GM12878 (cell line): ENCODE data around the gene POC1B. TPM values are rescaled to one million over a fixed set of nuclear protein-coding genes. Genes with fewer than 3 reads are reported as not detected.
A peak's percentile ranks its signal among the peaks of the same experiment; 100 is the strongest.

Source experiments
- ATAC-seq: fragments of 200-7000 bp; cut with Tn5 transposase; 3 replicates; pipeline ENCODE4 v1.9.1; 2020; ENCODE audit warnings: mild to moderate bottlenecking, moderate library complexity
- BruUV-seq: library from RNA; stranded (reverse); fragments of 400-500 nt; replicated peaks from 2 replicates; lab custom pipeline; 2021; lab: Mats Ljungman, UMichigan
- CTCF ChIA-PET: fragments of 300-600 bp; sonication (Branson Sonifier 250); formaldehyde crosslinking; extraction: SDS; loops from one replicate; lab custom pipeline; 2021; ENCODE audit warnings: inconsistent platforms; lab: Yijun Ruan, JAX
- POLR2A ChIA-PET: fragments of 350-600 bp; formaldehyde crosslinking; extraction: SDS; loops from one replicate; lab custom pipeline; 2021; ENCODE audit warnings: inconsistent platforms; lab: Charles Lee
- RAD21 ChIA-PET: fragments of 300-600 bp; sonication (Branson Sonifier 250); formaldehyde crosslinking; loops from one replicate; lab custom pipeline; 2023; ENCODE audit warnings: antibody characterized with exemption; ENCODE audit not compliant: unreplicated experiment; lab: Charles Lee
- SMC1A ChIA-PET: fragments of 300-600 bp; sonication (Branson Sonifier 250); formaldehyde crosslinking; loops from one replicate; lab custom pipeline; 2023; ENCODE audit not compliant: unreplicated experiment, uncharacterized antibody; lab: Charles Lee
- DNase-seq: peaks from one replicate; pipeline ENCODE4 v3.0.0-alpha.2; 2011; ENCODE audit warnings: low read depth, low spot score
- FAIRE-seq: peaks from 3 replicates; lab custom pipeline; 2011; peaks lifted over from hg19 to GRCh38; lab: Jason Lieb, UNC
- H2AFZ ChIP-seq: 2 replicates; pipeline ENCODE4 v1.6.0; 2011; ENCODE audit warnings: low read depth, low read length, control low read depth; ENCODE audit not compliant: control insufficient read depth
- H3K27ac ChIP-seq: 2 replicates; pipeline ENCODE4 v1.5.1; 2011; ENCODE audit warnings: control low read depth; ENCODE audit not compliant: control insufficient read depth, insufficient read depth
- H3K27me3 ChIP-seq, 2 experiments: replicated peaks in 1 of 2; 2 replicates each; pipeline versions ENCODE4 v1.6.0 to v1.6.1; 2011; ENCODE audit warnings: low read length in 1 of 2; ENCODE audit not compliant: control insufficient read depth in 2 of 2, insufficient read depth in 2 of 2
- H3K36me3 ChIP-seq, 2 experiments: 2 replicates each; pipeline ENCODE4 v1.5.1; 2011; ENCODE audit warnings: low read length in 1 of 2; ENCODE audit not compliant: control insufficient read depth in 2 of 2, insufficient read depth in 2 of 2
- H3K4me1 ChIP-seq: 2 replicates; pipeline ENCODE4 v1.6.1; 2011; ENCODE audit warnings: mild to moderate bottlenecking, low read length, moderate library complexity, mixed read lengths; ENCODE audit not compliant: control insufficient read depth, insufficient read depth
- H3K4me2 ChIP-seq: 2 replicates; pipeline ENCODE4 v1.6.0; 2011; ENCODE audit warnings: control low read depth; ENCODE audit not compliant: control insufficient read depth, insufficient read depth
- H3K4me3 ChIP-seq: fragments of 200-600 bp; sonication (generic); 2 replicates; pipeline ENCODE4 v1.5.1; 2016
- H3K79me2 ChIP-seq: 2 replicates; pipeline ENCODE4 v1.6.0; 2011; ENCODE audit warnings: low read length; ENCODE audit not compliant: control insufficient read depth, insufficient read depth
- H3K9ac ChIP-seq: 2 replicates; pipeline ENCODE4 v1.8.0; 2011; ENCODE audit warnings: low read length, control low read depth, mixed read lengths; ENCODE audit not compliant: control insufficient read depth, insufficient read depth
- H3K9me3 ChIP-seq: replicated peaks from 3 replicates; pipeline ENCODE4 v1.5.1; 2011; ENCODE audit warnings: mild to moderate bottlenecking, low read length; ENCODE audit not compliant: control insufficient read depth, insufficient read depth
- H4K20me1 ChIP-seq: 2 replicates; pipeline ENCODE4 v1.6.0; 2011; ENCODE audit not compliant: control insufficient read depth, insufficient read depth
- CUX1 ChIP-seq: IDR thresholded peaks from 2 replicates; pipeline ENCODE4 v1.6.1; 2012; ENCODE audit warnings: improper control_type of control experiment, low read depth, low read length; ENCODE audit not compliant: insufficient replicate concordance
- SPI1 ChIP-seq: IDR thresholded peaks from 2 replicates; pipeline ENCODE4 v1.6.1; 2011; ENCODE audit warnings: low read depth, mild to moderate bottlenecking, low read length, moderate library complexity, borderline replicate concordance; ENCODE audit not compliant: insufficient read depth
- WGBS: methylation state at CpG from one replicate; pipeline ENCODE4 v1.1.6; 2016; ENCODE audit warnings: low lambda C conversion rate; ENCODE audit not compliant: insufficient replicate concordance, insufficient coverage; ENCODE audit errors: missing lambda C conversion rate; 5-methylcytosine and 5-hydroxymethylcytosine counted together
- in situ Hi-C: fragments of 300-500 bp; cut with MboI; formaldehyde crosslinking; loops from 9 replicates; pipeline ENCODE4 v1.14.3; 2018; ENCODE audit warnings: mixed read lengths
- intact Hi-C: fragments of 100-400 bp; cut with micrococcal nuclease; formaldehyde crosslinking; loops from one replicate; pipeline ENCODE4 v1.14.2; 2022; ENCODE audit not compliant: unreplicated experiment
- polyA plus RNA-seq, 11 experiments: library from polyadenylated mRNA; depleted of rRNA in 4 of 11; unstranded in 6 of 11; stranded (reverse) in 5 of 11; fragments of >200 nt; fragmentation: Nextera tagmentation in 4 of 11; fragmentation: Illumina TruSeq in 1 of 11; extraction: Ambion mirVana in 4 of 11; extraction: Trizol in 1 of 11; gene quantifications; 1 replicate in 1 of 11; 2 replicates in 10 of 11; pipeline versions ENCODE4 v1.2.1 to v1.2.3, GENCODE V29; 2011 to 2016; ENCODE audit warnings: inconsistent platforms in 2 of 11, missing spikeins in 2 of 11, low read depth in 1 of 11
- total RNA-seq, 4 experiments: library from RNA; depleted of rRNA in 3 of 4; stranded (reverse); fragments of >200 nt in 3 of 4; fragmentation: Illumina TruSeq in 1 of 4; extraction: Trizol in 1 of 4; gene quantifications; 2 replicates each; pipeline versions ENCODE4 v1.2.1 to v1.2.3, GENCODE V29; 2013 to 2021

The POC1B gene
- total and polyA plus RNA-seq, 10 of the 15 experiments (the other 5 are each of a cell fraction or from before 2014, with no cell fraction given) = 4.4 to 17.8 (median 11.3) TPM

- DNase-seq = no peak
- no peak for FAIRE-seq
- no peak overlapping the region for H3K4me2 ChIP-seq
- H4K20me1 ChIP-seq = no peaks in the 10 kb centered on the region
- SMC1A ChIA-PET = interaction anchor here (1.8 kb wide), 1 partner anchor 16 kb away, joined by 4 read pairs; no protein-coding TSS in a partner anchor
- CTCF ChIA-PET = interaction anchor here (0.6 kb wide), 1 partner anchor 47 kb away, joined by 3 read pairs; no protein-coding TSS in a partner anchor
- POLR2A ChIA-PET = no interaction called here
- intact Hi-C loops (no loop called here), in situ Hi-C loops (no loop called here)
- H3K4me1 ChIP-seq = no peaks in the 10 kb centered on the region
- 73% methylated on average over 2 of the region's 2 CpGs for WGBS
- no peaks in the 10 kb centered on the region for H3K27me3 ChIP-seq
- RAD21 ChIA-PET = no interaction called here
- no peak overlapping the region for H2AFZ ChIP-seq
- no peaks in the 10 kb centered on the region for H3K36me3 ChIP-seq
- BruUV-seq = no TSS peak
- no peak overlapping the region for H3K9ac ChIP-seq
- H3K4me3 ChIP-seq = no peak overlapping the region
- H3K27ac ChIP-seq = no peak overlapping the region
- no peaks in the 10 kb centered on the region for H3K79me2 ChIP-seq
- peak; percentile 40 for ATAC-seq
- TF ChIP-seq SPI1 = peak; percentile 82
- TF ChIP-seq CUX1 = no peak
- H3K9me3 ChIP-seq = no peaks in the 10 kb centered on the region
Measured at GRCh38 chr12:89574736-89575208, 48.9 kb upstream of the POC1B start.
